NCI-H146 (cell line): ENCODE results near the gene DDX46.
A peak's percentile ranks its signal among the peaks of the same experiment; 100 is the strongest.
"Not testable (repeated sequence)": the region's sequence is repeated elsewhere in the genome, so short reads cannot be mapped to it uniquely, and the experiment has no call there.

Source experiments
- DNase-seq: peaks from one replicate; lab custom pipeline; 2025; lab: John Stamatoyannopoulos, UW

Gene DDX46

DNA sequence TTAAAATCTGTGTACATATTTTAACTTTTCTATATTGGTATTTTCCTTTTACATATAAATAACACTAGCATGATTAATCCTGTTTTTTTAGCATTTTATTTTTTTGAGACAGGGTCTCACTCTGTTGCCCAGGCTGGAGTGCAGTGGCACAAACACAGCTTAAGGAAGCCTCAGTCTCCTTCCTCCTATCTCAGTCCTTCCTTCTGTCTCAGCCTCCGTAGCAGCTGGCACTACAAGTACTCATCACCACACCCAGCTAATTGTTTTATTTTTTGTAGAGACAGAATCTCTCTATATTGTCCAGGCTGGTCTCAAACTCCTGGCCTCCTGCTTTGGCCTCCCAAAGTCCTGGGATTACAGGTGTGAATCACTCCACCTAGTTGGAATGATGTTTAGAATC is 85.7 kb downstream of the DDX46 start:
- no peak for DNase-seq

DNA sequence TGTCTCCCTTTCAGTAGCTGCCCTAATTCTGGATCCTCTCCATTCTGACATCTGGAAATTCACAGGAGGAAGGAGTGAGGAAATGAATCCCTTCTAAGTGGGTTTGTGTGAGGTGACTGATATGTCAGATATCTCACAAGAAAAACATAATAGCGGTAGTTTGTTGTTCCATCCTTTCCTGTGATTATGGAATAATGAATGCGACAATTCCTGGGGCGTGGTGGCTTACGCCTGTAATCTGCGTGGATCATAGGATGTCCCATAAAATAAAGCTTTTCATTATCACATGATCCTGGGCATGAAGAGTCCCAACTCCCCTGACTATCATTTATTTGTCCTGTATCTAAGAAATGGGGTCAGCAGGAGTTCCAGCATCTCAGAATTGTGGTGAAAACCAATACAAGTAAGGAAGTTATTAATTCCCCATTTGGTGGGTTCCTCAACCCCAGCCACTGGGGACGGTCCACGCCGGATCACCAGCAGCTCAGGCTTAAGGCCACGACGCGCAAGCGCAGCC is 86.8 kb downstream of the DDX46 start:
- DNase-seq = no peak

GRCh38 chr5:134845852-134846640 is 87.5 kb downstream of the DDX46 start, which contains the start of gene C5orf24:
TSS of gene C5orf24 (plus strand) at chr5:134845968. CDS start at chr5:134854901, 8,933 bp downstream.
- peak; percentile 90 for DNase-seq

GRCh38 chr5:134846641-134846960 is 88.0 kb downstream of the DDX46 start:
- peak; percentile 20 for DNase-seq

GRCh38 chr5:134849434-134849933 is 90.9 kb downstream of the DDX46 start:
- DNase-seq = not testable (repeated sequence)

- no peak for DNase-seq
These were observed 92.8 kb downstream of the DDX46 start for GRCh38 chr5:134851307-134851923.

DNA sequence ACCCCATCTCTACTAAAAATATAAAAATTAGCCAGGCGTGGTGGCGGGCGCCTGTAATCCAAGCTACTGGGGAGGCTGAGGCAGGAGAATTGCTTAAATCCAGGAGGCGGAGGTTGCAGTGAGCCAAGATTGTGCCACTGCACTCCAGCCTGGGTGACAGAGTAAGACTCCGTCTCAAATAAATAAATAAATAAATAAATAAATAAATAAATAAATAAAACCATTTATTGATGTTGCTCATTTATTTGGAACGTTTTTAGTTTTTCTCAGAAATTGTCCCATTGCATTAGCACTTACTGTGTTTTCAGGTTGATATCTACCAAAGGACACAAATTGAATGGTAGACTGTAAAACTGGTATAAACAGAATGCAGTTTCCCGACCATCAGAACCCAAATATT is 97.9 kb downstream of the DDX46 start:
- not testable (repeated sequence) for DNase-seq

DNA sequence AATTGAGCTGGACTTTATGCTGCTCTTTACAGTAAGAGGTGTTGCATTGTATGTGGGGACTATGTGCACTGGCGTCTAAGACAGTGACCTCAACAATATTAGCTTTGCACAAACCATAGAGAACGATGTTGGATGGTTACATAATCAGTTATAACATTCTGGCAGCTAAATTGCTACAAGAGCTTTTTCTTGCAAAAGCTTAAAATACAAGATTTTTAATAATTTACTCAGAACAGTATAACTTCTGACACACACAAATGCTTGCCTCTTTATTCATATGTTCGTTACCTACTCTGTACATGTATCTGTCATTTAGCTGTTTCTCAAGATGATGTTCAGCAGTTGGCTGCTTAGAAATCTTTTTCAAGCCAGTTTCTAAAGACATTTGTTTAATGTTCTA is 98.8 kb downstream of the DDX46 start:
- DNase-seq = no peak

- DNase-seq = no peak
These were observed 106.1 kb downstream of the DDX46 start for GRCh38 chr5:134864707-134865106.

DNA sequence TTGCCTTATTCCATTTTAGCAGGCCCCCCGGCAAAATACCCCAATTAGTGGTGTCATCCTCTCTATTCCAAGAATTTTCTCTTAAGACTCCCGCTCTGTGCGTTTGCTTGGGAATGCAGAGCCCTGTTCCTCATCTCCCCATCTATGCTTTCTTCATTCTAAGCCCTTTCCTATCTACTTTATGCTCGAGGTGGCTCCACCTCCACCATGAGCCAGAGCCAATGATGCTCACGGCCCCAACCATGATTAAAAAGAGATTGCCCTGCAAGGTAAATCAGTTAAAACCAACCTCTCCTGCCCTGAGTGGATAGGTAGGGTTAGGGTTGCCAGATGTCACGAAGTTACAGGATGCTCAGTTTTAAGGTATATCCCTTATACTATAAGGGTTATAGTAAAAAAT is 114.9 kb downstream of the DDX46 start:
- DNase-seq = peak; percentile 7

DNA sequence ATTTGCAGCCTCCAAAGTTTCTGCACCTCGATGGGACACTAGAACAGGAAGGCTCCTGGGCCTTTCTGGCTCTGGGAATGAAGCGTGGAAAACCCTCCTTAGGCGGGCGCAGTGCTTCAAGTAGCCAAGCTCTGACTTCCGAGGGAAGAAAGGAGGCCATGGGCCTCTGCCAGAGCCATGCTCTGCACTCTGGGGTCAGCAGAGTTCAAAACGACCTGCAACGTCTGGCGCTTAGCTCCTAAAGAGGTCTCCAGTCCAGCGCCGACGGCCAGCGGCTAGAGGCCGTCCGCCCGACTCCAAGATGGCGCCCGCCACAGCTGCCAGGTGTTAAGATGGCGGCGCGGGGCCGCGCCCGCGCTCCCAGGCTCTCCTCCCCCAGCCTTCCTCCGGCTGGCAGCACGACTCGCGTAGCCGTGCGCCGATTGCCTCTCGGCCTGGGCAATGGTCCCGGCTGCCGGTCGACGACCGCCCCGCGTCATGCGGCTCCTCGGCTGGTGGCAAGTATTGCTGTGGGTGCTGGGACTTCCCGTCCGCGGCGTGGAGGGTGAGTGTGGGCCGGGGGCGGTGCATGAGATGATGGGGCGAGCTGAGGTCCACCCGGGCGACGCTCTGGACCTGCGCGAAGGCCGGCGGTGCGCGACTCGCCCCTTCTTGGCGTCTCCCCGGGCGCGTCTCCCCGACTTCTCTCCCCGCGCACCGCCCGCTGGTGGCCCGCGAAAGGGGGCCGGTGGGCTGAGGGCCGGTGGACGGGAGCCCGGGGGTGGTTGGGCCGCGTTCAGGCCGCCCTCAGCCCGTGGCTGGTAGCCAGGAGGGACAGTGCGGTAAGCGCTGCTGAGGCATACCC is 115.6 kb downstream of the DDX46 start, which contains the start of gene TXNDC15:
Gene TXNDC15, plus strand, starts transcription at position 385 of the 844 bp plus-strand sequence. Its CDS starts 57 bp downstream, at position 442.
- peak; percentile 77 for DNase-seq

DNA sequence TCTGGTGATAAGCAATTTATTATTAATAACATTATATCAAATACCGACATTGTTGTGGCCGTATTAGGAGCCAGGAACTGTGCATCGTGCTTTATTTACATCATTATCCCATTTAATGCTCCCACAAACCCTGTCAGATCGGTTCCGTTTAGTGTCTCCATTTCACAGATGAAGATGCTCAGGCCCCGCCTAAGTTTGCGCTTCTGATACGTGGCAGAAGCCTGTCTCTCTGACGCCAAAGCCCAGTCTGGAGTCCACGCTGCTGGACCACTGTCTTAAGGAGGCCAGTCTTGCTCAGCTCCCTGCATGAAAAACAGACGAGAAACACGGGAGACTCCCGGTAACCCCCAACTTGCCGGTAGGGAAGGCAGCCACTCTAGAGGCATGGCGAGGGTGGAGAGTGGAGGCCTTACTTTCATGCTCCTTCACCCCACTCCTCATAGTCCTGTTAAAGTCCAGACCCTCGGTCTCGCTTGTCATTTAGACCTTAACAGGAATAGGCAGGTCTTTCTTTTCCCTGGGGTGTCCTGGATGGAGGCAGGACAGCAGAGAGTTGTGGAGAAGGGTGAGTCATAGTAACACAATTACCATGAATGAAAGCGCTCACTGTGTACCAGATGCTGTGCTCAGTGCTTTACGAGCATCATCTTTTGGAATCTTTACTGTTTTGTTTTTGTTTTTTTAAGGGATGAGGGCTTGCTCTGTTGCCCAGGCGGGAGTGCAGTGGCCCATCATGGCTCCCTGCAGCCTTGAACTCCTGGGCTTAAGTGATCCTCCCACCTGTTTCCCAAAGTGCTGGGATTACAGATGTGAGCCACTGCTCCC is 116.5 kb downstream of the DDX46 start:
- DNase-seq = peak; percentile 32

DNA sequence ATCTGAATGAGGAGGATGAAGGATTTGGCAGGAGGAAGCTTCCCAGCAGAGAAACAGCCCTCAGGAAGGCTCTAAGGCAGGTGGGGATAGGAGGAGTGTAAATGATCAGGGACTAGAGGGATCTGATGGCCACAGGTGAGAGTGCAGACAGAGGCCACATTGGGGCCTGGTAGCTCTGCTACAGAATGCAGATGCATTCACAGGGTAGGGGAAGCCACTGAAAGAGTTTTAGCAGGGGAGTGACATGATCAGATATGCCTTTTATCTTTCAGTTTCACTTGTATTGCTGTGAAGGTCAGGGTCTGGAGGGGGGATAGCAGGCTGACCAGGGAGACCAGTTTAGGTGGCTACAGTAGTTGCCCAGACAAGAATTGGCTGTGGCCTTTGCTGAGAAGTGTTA is 118.6 kb downstream of the DDX46 start:
- DNase-seq = no peak

GRCh38 chr5:134878403-134878802 is 119.8 kb downstream of the DDX46 start:
- no peak for DNase-seq

- peak; percentile 1 for DNase-seq
These were observed 120.9 kb downstream of the DDX46 start for GRCh38 chr5:134879456-134879855.
